Gastroesophageal sphincter (tissue), 4 donors: ENCODE results near the gene ZNF804B. TPM values are rescaled to one million over a fixed set of nuclear protein-coding genes. Genes with fewer than 3 reads are reported as not detected.

Source experiments
- ATAC-seq: fragments of 150-250 bp; one replicate; pipeline ENCODE4 v1.9.1; 2016; ENCODE audit warnings: mild to moderate bottlenecking, moderate library complexity
- H3K27ac ChIP-seq, 4 donors: fragments of 200-600 bp; sonication (generic) in 3 of 4; 1 replicate in 3 of 4; 2 replicates in 1 of 4; pipeline ENCODE4 v1.5.1; 2016 to 2019
- H3K27me3 ChIP-seq: fragments of 200-600 bp; sonication (generic); one replicate; pipeline ENCODE4 v1.5.1; 2019
- H3K36me3 ChIP-seq, 2 donors: fragments of 200-600 bp; sonication (generic); one replicate each; pipeline ENCODE4 v1.5.1; 2019; ENCODE audit warnings: control low read depth in 1 of 2
- H3K4me1 ChIP-seq, 3 donors: fragments of 200-600 bp; sonication (generic); 1 replicate in 2 of 3; 2 replicates in 1 of 3; pipeline ENCODE4 v1.5.1; 2016 to 2019; ENCODE audit warnings: control low read depth in 2 of 3
- H3K4me3 ChIP-seq, 2 donors: fragments of 200-600 bp; sonication (generic); one replicate each; pipeline ENCODE4 v1.5.1; 2019; ENCODE audit warnings: mild to moderate bottlenecking in 1 of 2, moderate library complexity in 1 of 2
- H3K9me3 ChIP-seq, 3 donors: fragments of 200-600 bp; sonication (generic); one replicate each; pipeline ENCODE4 v1.5.1; 2017 to 2019; ENCODE audit warnings: control low read depth in 2 of 3
- CTCF ChIP-seq, 4 experiments: fragments of 200-600 bp in 2 of 4; fragments of 450-650 bp in 2 of 4; sonication (generic) in 1 of 4; IDR thresholded peaks; one replicate each; pipeline ENCODE4 v1.5.1; 2017 to 2019; ENCODE audit warnings: antibody characterized with exemption in 4 of 4, mild to moderate bottlenecking in 2 of 4, moderate library complexity in 2 of 4
- EP300 ChIP-seq: sonication (generic); formaldehyde crosslinking; IDR thresholded peaks from one replicate; pipeline ENCODE4 v1.6.1; 2017; ENCODE audit warnings: antibody characterized with exemption, mild to moderate bottlenecking
- POLR2A ChIP-seq, 2 donors: fragments of 450-650 bp; IDR thresholded peaks; one replicate each; pipeline ENCODE4 v1.6.1; 2017; ENCODE audit warnings: antibody characterized with exemption in 2 of 2, mild to moderate bottlenecking in 2 of 2, moderate library complexity in 1 of 2
- POLR2AphosphoS5 ChIP-seq: sonication (generic); formaldehyde crosslinking; IDR thresholded peaks from one replicate; pipeline ENCODE4 v1.6.1; 2017; ENCODE audit warnings: antibody characterized with exemption
- WGBS, 2 donors: methylation state at CpG; one replicate each; pipeline ENCODE4 v1.1.5; 2018; ENCODE audit warnings: low coverage in 1 of 2; 5-methylcytosine and 5-hydroxymethylcytosine counted together
- total RNA-seq, 4 donors: library from RNA; depleted of rRNA; stranded (reverse); fragments of >200 nt; gene quantifications; one replicate each; pipeline ENCODE4 v1.1.0, GENCODE V29; 2016

The ZNF804B gene
- total RNA-seq, 4 donors from 2014 or later, result 0.13 TPM; not detected in 3

DNA sequence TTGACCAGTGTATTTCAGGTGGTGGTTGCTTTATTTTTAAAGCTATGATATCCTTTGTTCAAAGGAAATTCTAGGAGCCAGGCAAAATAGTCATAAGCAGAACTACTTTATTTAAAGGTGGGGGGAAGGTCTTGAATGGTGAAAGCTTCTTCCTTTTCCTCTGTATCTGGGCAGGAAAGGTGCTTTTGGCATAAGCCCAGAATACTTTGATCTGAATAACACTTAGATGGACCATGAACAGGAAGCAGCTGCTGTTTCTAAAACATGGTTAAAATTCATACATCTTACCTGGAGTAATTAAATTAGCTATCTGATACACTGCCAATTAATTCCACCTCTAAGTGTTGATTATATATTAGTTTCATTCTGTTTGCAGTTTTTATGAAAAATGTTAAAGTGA, 13.3 kb downstream of the ZNF804B start:
- H3K27ac ChIP-seq, result no peak overlapping the region

GRCh38 chr7:88775838-88776237, 16.3 kb downstream of the ZNF804B start:
- Histone ChIP-seq H3K27me3 (no peaks in the 10 kb centered on the region), H3K9me3 (no peaks in the 10 kb centered on the region), H3K36me3 (no peaks in the 10 kb centered on the region), H3K4me1 (no peaks in the 10 kb centered on the region), H3K4me3 (no peak overlapping the region), H3K27ac (no peak overlapping the region)
- TF ChIP-seq POLR2A (IDR thresholded peaks at IDR 0.05) (no peak), EP300 (no peak), POLR2AphosphoS5 (no peak), CTCF (IDR thresholded peaks at IDR 0.05) (no peak)
- ATAC-seq, result no peak

More for the DNA sequence above, 13.3 kb downstream of the ZNF804B start:
- no peak for ATAC-seq
- Histone ChIP-seq H3K4me3 (no peak overlapping the region), H3K9me3 (no peaks in the 10 kb centered on the region), H3K4me1 (no peaks in the 10 kb centered on the region), H3K27me3 (no peaks in the 10 kb centered on the region), H3K36me3 (no peaks in the 10 kb centered on the region)
- TF ChIP-seq POLR2A (IDR thresholded peaks at IDR 0.05) (no peak), EP300 (no peak), CTCF (IDR thresholded peaks at IDR 0.05) (no peak)

DNA sequence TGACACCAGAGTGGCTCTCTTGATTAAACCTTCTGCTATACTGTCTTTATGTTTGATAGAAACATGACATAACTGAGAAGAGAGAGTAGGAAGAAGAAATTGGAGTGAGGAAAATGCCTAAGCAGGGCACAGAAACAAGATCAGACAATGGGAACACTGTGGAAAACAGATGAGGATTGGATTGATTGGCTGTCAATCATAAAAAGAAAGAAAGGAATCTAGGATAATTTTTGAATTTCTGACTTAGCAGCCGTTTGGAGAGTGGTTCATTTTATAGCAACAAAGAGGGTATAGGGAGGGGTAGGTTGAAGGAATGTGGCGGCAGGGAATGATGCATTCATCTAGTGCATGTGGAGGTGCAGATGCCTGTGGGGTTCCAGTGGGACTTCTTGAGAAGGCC, 28.3 kb downstream of the ZNF804B start:
- no peak for ATAC-seq
- Histone ChIP-seq H3K27me3 (no peaks in the 10 kb centered on the region), H3K36me3 (no peaks in the 10 kb centered on the region), H3K4me3 (no peak overlapping the region), H3K9me3 (no peaks in the 10 kb centered on the region), H3K27ac (no peak overlapping the region), H3K4me1 (no peaks in the 10 kb centered on the region)
- no peak for TF ChIP-seq POLR2A (IDR thresholded peaks at IDR 0.05)
- TF ChIP-seq POLR2AphosphoS5, result no peak
- no peak for TF ChIP-seq CTCF (IDR thresholded peaks at IDR 0.05)
- TF ChIP-seq EP300, result no peak
- 79% methylated on average over 2 of the region's 2 CpGs for WGBS, 2 donors

DNA sequence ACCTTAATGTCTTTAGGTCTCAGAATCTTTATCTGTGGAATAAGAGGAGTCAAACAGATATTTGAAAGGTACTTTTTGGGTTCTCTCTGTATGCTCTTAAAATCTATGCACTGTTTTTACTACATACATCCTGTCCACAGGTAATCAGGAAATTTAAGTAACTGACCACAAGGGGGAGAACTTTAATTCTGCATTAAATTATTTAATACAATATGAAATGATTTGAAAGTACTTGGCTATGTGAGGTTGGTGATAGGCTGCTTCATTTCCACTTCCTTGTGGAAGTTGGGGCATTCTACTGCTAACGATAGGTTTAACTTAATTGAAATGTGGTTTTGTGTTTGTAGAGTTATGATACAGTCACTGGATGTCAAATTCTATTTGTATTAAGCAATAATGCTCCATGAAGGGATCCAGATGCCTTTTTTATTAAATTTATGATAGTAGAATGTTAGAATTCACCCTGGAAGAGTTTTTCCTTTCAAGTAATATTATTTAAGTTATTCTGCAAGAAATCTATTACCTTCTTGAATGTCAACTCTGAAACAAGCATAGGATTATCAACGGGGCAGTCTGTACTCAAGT, 30.1 kb downstream of the ZNF804B start:
- 55 to 76% methylated on average over 2 of the region's 2 CpGs for WGBS, 2 donors
- Histone ChIP-seq H3K27me3 (no peaks in the 10 kb centered on the region), H3K9me3 (no peaks in the 10 kb centered on the region)

More for the DNA sequence above, 30.1 kb downstream of the ZNF804B start:
- Histone ChIP-seq H3K36me3 (no peaks in the 10 kb centered on the region), H3K27ac (no peak overlapping the region), H3K4me3 (no peak overlapping the region), H3K4me1 (no peaks in the 10 kb centered on the region)
- no peak for TF ChIP-seq POLR2AphosphoS5
- no peak for TF ChIP-seq EP300
- no peak for TF ChIP-seq POLR2A (IDR thresholded peaks at IDR 0.05)
- peak in 3 of 4 experiments; percentile 17 to 48 (median 26) for TF ChIP-seq CTCF (IDR thresholded peaks at IDR 0.05)
- ATAC-seq, result no peak
